T-cell (primary cell): Measurements from ENCODE around the gene ABHD12. TPM values are rescaled to one million over a fixed set of nuclear protein-coding genes. Genes with fewer than 3 reads are reported as not detected.
A peak's percentile ranks its signal among the peaks of the same experiment; 100 is the strongest.

Source experiments
- ATAC-seq, 4 experiments: fragments of 200-7000 bp in 3 of 4; fragments of 150-1000 bp in 1 of 4; cut with Tn5 transposase; replicated peaks in 1 of 4; 1 replicate in 3 of 4; 2 replicates in 1 of 4; pipeline ENCODE4 v1.10.0; 2021; ENCODE audit warnings: moderate library complexity in 3 of 4, mild to moderate bottlenecking in 2 of 4, moderate number of reproducible peaks in 1 of 4
- CTCF ChIA-PET, 2 donors: fragments of 300-600 bp; sonication (Branson Sonifier 250); formaldehyde crosslinking; loops; one replicate each; lab custom pipeline; 2022; ENCODE audit warnings: antibody characterized with exemption in 2 of 2; lab: Charles Lee
- POLR2A ChIA-PET, 2 donors: fragments of 300-600 bp; sonication (Branson Sonifier 250); formaldehyde crosslinking; loops; one replicate each; lab custom pipeline; 2022; ENCODE audit warnings: antibody characterized with exemption in 2 of 2; lab: Charles Lee
- DNase-seq, 35 experiments: peaks; one replicate each; pipeline versions ENCODE4 v3.0.0 to v3.0.0-alpha.2; 2013 to 2023
- H3K27ac ChIP-seq: one replicate; pipeline ENCODE4 v1.5.1; 2013; ENCODE audit warnings: low read length
- H3K27me3 ChIP-seq, 2 experiments: replicated peaks in 1 of 2; 1 replicate in 1 of 2; 2 replicates in 1 of 2; pipeline versions ENCODE4 v1.6.1 to v1.7.0; 2013; ENCODE audit warnings: low read length in 1 of 2, mixed read lengths in 1 of 2; ENCODE audit not compliant: control insufficient read depth in 2 of 2, insufficient read depth in 2 of 2; ENCODE audit errors: extremely low read depth in 1 of 2
- H3K36me3 ChIP-seq, 2 donors: 1 replicate in 1 of 2; 2 replicates in 1 of 2; pipeline versions ENCODE4 v1.6.1 to v1.7.0; 2013; ENCODE audit warnings: low read length in 1 of 2; ENCODE audit not compliant: control insufficient read depth in 2 of 2, insufficient read depth in 1 of 2; ENCODE audit errors: extremely low read depth in 1 of 2
- H3K4me1 ChIP-seq, 2 experiments: 1 replicate in 1 of 2; 2 replicates in 1 of 2; pipeline versions ENCODE4 v1.6.1 to v1.7.0; 2013; ENCODE audit warnings: low read length in 2 of 2, mixed read lengths in 1 of 2; ENCODE audit not compliant: insufficient read depth in 2 of 2, control insufficient read depth in 1 of 2; ENCODE audit errors: extremely low read depth in 1 of 2
- H3K4me3 ChIP-seq, 2 donors: 1 replicate in 1 of 2; 2 replicates in 1 of 2; pipeline versions ENCODE4 v1.5.1 to v1.7.0; 2013; ENCODE audit warnings: mild to moderate bottlenecking in 2 of 2, low read length in 1 of 2, moderate library complexity in 1 of 2; ENCODE audit not compliant: control insufficient read depth in 1 of 2; ENCODE audit errors: extremely low read depth in 1 of 2
- H3K9me3 ChIP-seq: 2 replicates; pipeline ENCODE4 v1.7.0; 2013
- H3K27ac Mint-ChIP-seq, 2 donors: one replicate each; pipeline ENCODE4 v1.8.0; 2020 to 2021; ENCODE audit warnings: mild to moderate bottlenecking in 2 of 2, mixed read lengths in 2 of 2
- H3K27me3 Mint-ChIP-seq, 2 donors: one replicate each; pipeline ENCODE4 v1.8.0; 2021 to 2022; ENCODE audit warnings: mixed read lengths in 2 of 2
- H3K36me3 Mint-ChIP-seq: one replicate; pipeline ENCODE4 v1.8.0; 2021; ENCODE audit warnings: mixed read lengths
- H3K4me1 Mint-ChIP-seq, 3 donors: one replicate each; pipeline ENCODE4 v1.8.0; 2020 to 2022; ENCODE audit warnings: mixed read lengths in 3 of 3, mild to moderate bottlenecking in 1 of 3
- H3K4me3 Mint-ChIP-seq, 3 donors: one replicate each; pipeline ENCODE4 v1.8.0; 2020 to 2022; ENCODE audit warnings: mild to moderate bottlenecking in 3 of 3, mixed read lengths in 3 of 3, moderate library complexity in 3 of 3
- H3K9me3 Mint-ChIP-seq, 3 donors: one replicate each; pipeline ENCODE4 v1.8.0; 2020 to 2022; ENCODE audit warnings: mixed read lengths in 3 of 3
- WGBS: methylation state at CpG from one replicate; pipeline ENCODE4 v1.1.5; 2013; ENCODE audit warnings: missing lambda C conversion rate; ENCODE audit not compliant: insufficient coverage; 5-methylcytosine and 5-hydroxymethylcytosine counted together
- total RNA-seq, 35 experiments: library from RNA in 6 of 35; stranded (reverse) in 6 of 35; fragments of 120-200 nt in 1 of 35; gene quantifications; one replicate each; pipeline versions ENCODE4 v1.2.1 to v1.2.4 and lab custom pipeline; 2013 to 2026

Gene ABHD12
- total RNA-seq, 5 donors from 2014 or later (not counting 1 experiment from before 2014, with no cell fraction given): 19.5 to 27.7 (median 22.1) TPM

- H3K9me3 ChIP-seq: no peaks in the 10 kb centered on the region
- H3K27me3 Mint-ChIP-seq: no peaks in the 10 kb centered on the region
- no peak overlapping the region for H3K4me3 Mint-ChIP-seq
- POLR2A ChIA-PET: interaction anchor here in 1 of 2 donors (0.7 kb wide), 1 partner anchor 120 kb away, joined by 3 read pairs; no protein-coding TSS in a partner anchor
- peaks cover 0 to 7% of the 10 kb centered on the region in 2 experiments for H3K4me1 ChIP-seq
- DNase-seq: peak; percentile 27 to 74 (median 54)
- H3K4me3 ChIP-seq: no peak overlapping the region
- peak; percentile 77 to 90 (median 78) for ATAC-seq
- H3K36me3 ChIP-seq: peaks cover 25 to 28% of the 10 kb centered on the region in 2 donors
- no peaks in the 10 kb centered on the region for H3K27me3 ChIP-seq
- H3K27ac Mint-ChIP-seq: peak overlapping the region in 1 of 2 donors; percentile 49
- H3K9me3 Mint-ChIP-seq: no peaks in the 10 kb centered on the region
- CTCF ChIA-PET: interaction anchor here (0.5 to 2.8 kb wide), 4 partner anchors 66 to 1131 kb away, joined by 3 to 6 read pairs (median 4); no protein-coding TSS in a partner anchor
- H3K27ac ChIP-seq: no peak overlapping the region
- H3K36me3 Mint-ChIP-seq: peaks cover 15% of the 10 kb centered on the region
- 68% methylated on average over 22 of the region's 22 CpGs for WGBS
- H3K4me1 Mint-ChIP-seq: peaks cover 0 to 6% (median 4%) of the 10 kb centered on the region in 3 donors
Measured at GRCh38 chr20:25294459-25295385, 95.9 kb downstream of the ABHD12 start.

- ChIA-PET POLR2A (no interaction called here), CTCF (interaction anchor here (0.6 to 2.8 kb wide), 2 partner anchors 105 to 195 kb away, joined by 3 to 6 read pairs; no protein-coding TSS in a partner anchor)
- Histone ChIP-seq H3K4me1 (peaks cover 0 to 7% of the 10 kb centered on the region in 2 experiments), H3K9me3 (no peaks in the 10 kb centered on the region), H3K27ac (no peak overlapping the region), H3K27me3 (no peaks in the 10 kb centered on the region), H3K36me3 (peaks cover 25 to 31% of the 10 kb centered on the region in 2 donors), H3K4me3 (no peak overlapping the region)
- Mint-ChIP-seq H3K27me3 (no peaks in the 10 kb centered on the region), H3K4me1 (peaks cover 0 to 6% (median 4%) of the 10 kb centered on the region in 3 donors), H3K4me3 (no peak overlapping the region), H3K36me3 (peaks cover 17% of the 10 kb centered on the region), H3K27ac (peak overlapping the region in 1 of 2 donors; percentile 34), H3K9me3 (no peaks in the 10 kb centered on the region)
- WGBS: 90% methylated on average over 13 of the region's 13 CpGs
- ATAC-seq (no peak), DNase-seq (no peak)
Measured at GRCh38 chr20:25293910-25294458, 96.7 kb downstream of the ABHD12 start.

- ChIA-PET POLR2A (interaction anchor here in 1 of 2 donors (0.5 kb wide), 1 partner anchor 98 kb away, joined by 3 read pairs; no protein-coding TSS in a partner anchor), CTCF (interaction anchor here in 1 of 2 donors (0.6 kb wide), 1 partner anchor 195 kb away, joined by 3 read pairs; no protein-coding TSS in a partner anchor)
- no peaks in the 10 kb centered on the region for H3K9me3 ChIP-seq
- Mint-ChIP-seq H3K4me1 (peaks cover 0 to 6% (median 4%) of the 10 kb centered on the region in 3 donors), H3K9me3 (no peaks in the 10 kb centered on the region), H3K36me3 (peaks cover 18% of the 10 kb centered on the region), H3K27ac (peak overlapping the region in 1 of 2 donors; percentile 34), H3K4me3 (no peak overlapping the region), H3K27me3 (no peaks in the 10 kb centered on the region)
- H3K27ac ChIP-seq: no peak overlapping the region
- H3K4me3 ChIP-seq: no peak overlapping the region
- peaks cover 26 to 27% of the 10 kb centered on the region in 2 donors for H3K36me3 ChIP-seq
- no peaks in the 10 kb centered on the region for H3K27me3 ChIP-seq
- DNase-seq: no peak
- H3K4me1 ChIP-seq: peaks cover 0 to 7% of the 10 kb centered on the region in 2 experiments
- WGBS: 88% methylated on average over 9 of the region's 10 CpGs
- no peak for ATAC-seq
Measured at GRCh38 chr20:25293507-25293906, 97.1 kb downstream of the ABHD12 start.

GRCh38 chr20:25292176-25292891 is 98.3 kb downstream of the ABHD12 start:
- Histone ChIP-seq H3K4me3 (no peak overlapping the region), H3K9me3 (no peaks in the 10 kb centered on the region), H3K4me1 (peaks cover 0 to 7% of the 10 kb centered on the region in 2 experiments), H3K27ac (no peak overlapping the region), H3K27me3 (no peaks in the 10 kb centered on the region), H3K36me3 (peaks cover 21 to 35% of the 10 kb centered on the region in 2 donors)
- no peak overlapping the region for H3K4me3 Mint-ChIP-seq
- no peak overlapping the region for H3K27ac Mint-ChIP-seq
- 95% methylated on average over 33 of the region's 35 CpGs for WGBS
- CTCF ChIA-PET: interaction anchor here in 1 of 2 donors (0.5 kb wide), 1 partner anchor 30 kb away, joined by 3 read pairs; no protein-coding TSS in a partner anchor
- H3K4me1 Mint-ChIP-seq: peaks cover 0 to 6% (median 4%) of the 10 kb centered on the region in 3 donors
- POLR2A ChIA-PET: no interaction called here
- H3K27me3 Mint-ChIP-seq: no peaks in the 10 kb centered on the region
- peaks cover 20% of the 10 kb centered on the region for H3K36me3 Mint-ChIP-seq
- DNase-seq (no peak), ATAC-seq (no peak)
- no peaks in the 10 kb centered on the region for H3K9me3 Mint-ChIP-seq

GRCh38 chr20:25291432-25292133 is 99.1 kb downstream of the ABHD12 start:
- H3K27me3 ChIP-seq: no peaks in the 10 kb centered on the region
- no peaks in the 10 kb centered on the region for H3K9me3 ChIP-seq
- H3K36me3 ChIP-seq: peaks cover 18 to 37% of the 10 kb centered on the region in 2 donors
- H3K9me3 Mint-ChIP-seq: no peaks in the 10 kb centered on the region
- H3K4me1 ChIP-seq: peaks cover 0 to 7% of the 10 kb centered on the region in 2 experiments
- H3K4me1 Mint-ChIP-seq: peaks cover 0 to 5% (median 4%) of the 10 kb centered on the region in 3 donors
- ChIA-PET POLR2A (no interaction called here), CTCF (interaction anchor here in 1 of 2 donors (0.5 kb wide), 1 partner anchor 31 kb away, joined by 3 read pairs; no protein-coding TSS in a partner anchor)
- no peak overlapping the region for H3K4me3 ChIP-seq
- no peaks in the 10 kb centered on the region for H3K27me3 Mint-ChIP-seq
- no peak for ATAC-seq
- WGBS: 96% methylated on average over 25 of the region's 26 CpGs
- H3K27ac Mint-ChIP-seq: no peak overlapping the region
- H3K36me3 Mint-ChIP-seq: peaks cover 26% of the 10 kb centered on the region
- DNase-seq: no peak
- H3K27ac ChIP-seq: no peak overlapping the region
- no peak overlapping the region for H3K4me3 Mint-ChIP-seq
